Measurements from ENCODE around the gene SVIL.

SVIL gene

DNA sequence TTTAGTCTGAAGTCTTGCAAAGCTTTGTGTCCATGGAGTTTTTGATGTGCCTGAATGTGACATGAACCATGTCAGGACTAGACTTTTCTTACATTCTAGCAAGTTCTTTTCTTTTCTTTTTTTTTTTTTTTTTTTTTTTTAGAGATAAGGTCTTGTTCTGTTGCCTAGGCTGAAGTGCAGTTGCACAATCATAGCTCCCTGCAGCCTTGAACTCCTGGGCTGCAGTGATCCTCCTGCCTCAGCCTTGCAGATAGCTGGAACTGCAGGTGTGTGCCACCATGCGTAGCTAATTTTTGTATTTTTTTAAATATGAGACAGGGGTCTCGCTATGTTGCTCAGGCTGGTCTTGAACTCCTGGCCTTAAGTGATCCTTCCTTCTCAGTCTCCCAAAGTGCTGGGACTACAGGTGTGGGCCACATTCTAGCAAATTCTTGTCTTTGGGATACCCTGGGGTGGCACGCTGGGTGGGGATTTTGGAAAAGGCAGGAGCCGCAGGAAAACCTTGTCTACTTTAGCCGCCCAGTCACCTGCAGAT, 152.8 kb downstream of the SVIL start:
- no peak for DNase-seq (ENCODE audit: low read depth, low spot score)
- no peak for TF ChIP-seq CTCF (IDR thresholded peaks at IDR 0.05; ENCODE audit: insufficient read depth, low read length, missing control alignments)
- CTCF ChIA-PET = interaction anchor here (1.4 to 7.2 kb wide), 8 partner anchors 11 to 40 kb away, joined by 3 to 59 read pairs (median 8); no protein-coding TSS in a partner anchor
- POLR2A ChIA-PET = no interaction called here
- no peak overlapping the region for H3K4me3 ChIP-seq (ENCODE audit: low read depth, low read length)

- no peak overlapping the region for H3K4me3 ChIP-seq (ENCODE audit: low read depth, low read length)
- no peak for DNase-seq (ENCODE audit: low read depth, low spot score)
- CTCF ChIA-PET = interaction anchor here (1.3 to 7.2 kb wide), 5 partner anchors 9 to 37 kb away, joined by 3 to 59 read pairs (median 9); no protein-coding TSS in a partner anchor
- no peak for TF ChIP-seq CTCF (IDR thresholded peaks at IDR 0.05; ENCODE audit: insufficient read depth, low read length, missing control alignments)
- POLR2A ChIA-PET = no interaction called here
Observed at GRCh38 chr10:29479981-29480954, 154.5 kb downstream of the SVIL start.

- TF ChIP-seq CTCF (IDR thresholded peaks at IDR 0.05; ENCODE audit: insufficient read depth, low read length, missing control alignments) = no peak
- no peak overlapping the region for H3K4me3 ChIP-seq (ENCODE audit: low read depth, low read length)
- CTCF ChIA-PET = interaction anchor here (0.7 to 7.2 kb wide), 5 partner anchors 8 to 113 kb away, joined by 3 to 59 read pairs (median 3); no protein-coding TSS in a partner anchor
- POLR2A ChIA-PET = no interaction called here
- no peak for DNase-seq (ENCODE audit: low read depth, low spot score)
Observed at GRCh38 chr10:29479081-29479925, 155.5 kb downstream of the SVIL start.

DNA sequence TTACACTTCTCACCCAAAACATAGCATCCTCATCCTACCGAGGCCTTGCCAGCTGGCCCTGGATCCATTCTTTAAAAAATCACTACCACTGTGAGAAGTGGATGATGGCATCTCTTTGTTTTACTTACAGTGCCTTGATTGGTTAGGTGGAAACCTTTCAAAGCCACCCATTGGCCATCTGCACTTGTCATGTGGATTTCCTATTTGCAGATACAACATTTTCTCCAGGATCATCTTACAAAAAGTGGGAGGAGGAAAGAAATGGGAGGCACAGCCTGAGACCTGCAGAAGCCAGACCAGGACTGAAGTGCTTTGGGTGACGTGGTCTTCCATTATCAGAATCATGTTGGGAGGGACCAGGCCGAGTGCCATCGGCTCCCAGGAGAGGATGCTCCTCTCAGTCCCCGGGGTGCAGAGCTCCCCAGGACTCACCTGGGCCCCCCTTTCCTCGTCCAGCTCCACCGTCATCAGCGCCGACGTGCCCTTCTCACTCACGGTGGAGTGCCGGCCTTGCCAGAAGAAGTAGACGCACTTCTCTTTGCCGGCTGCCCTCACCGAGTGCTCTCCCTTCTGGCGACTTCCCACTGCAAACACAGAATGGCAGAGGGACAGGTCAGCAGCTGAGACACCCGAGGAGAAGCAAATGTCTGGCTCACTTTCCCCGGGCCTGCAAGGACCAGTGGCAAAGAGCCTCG, 161.2 kb downstream of the SVIL start:
- no peak overlapping the region for H3K4me3 ChIP-seq (ENCODE audit: low read depth, low read length)
- TF ChIP-seq CTCF (IDR thresholded peaks at IDR 0.05; ENCODE audit: insufficient read depth, low read length, missing control alignments) = no peak
- no peak for DNase-seq (ENCODE audit: low read depth, low spot score)
- ChIA-PET POLR2A (no interaction called here), CTCF (interaction anchor here (1.1 to 5.6 kb wide), 2 partner anchors 12 to 23 kb away, joined by 4 to 25 read pairs; no protein-coding TSS in a partner anchor)

GRCh38 chr10:29473087-29473356, 161.7 kb downstream of the SVIL start:
- ChIA-PET CTCF (interaction anchor here (5.6 kb wide), 1 partner anchor 24 kb away, joined by 25 read pairs; no protein-coding TSS in a partner anchor), POLR2A (interaction anchor here (0.5 kb wide), 1 partner anchor 846 kb away, joined by 3 read pairs; no protein-coding TSS in a partner anchor)
- no peak overlapping the region for H3K4me3 ChIP-seq (ENCODE audit: low read depth, low read length)
- no peak for DNase-seq (ENCODE audit: low read depth, low spot score)
- TF ChIP-seq CTCF (IDR thresholded peaks at IDR 0.05; ENCODE audit: insufficient read depth, low read length, missing control alignments) = no peak

Data from AG04449 (cell line).